Lung (tissue), 12 donors: ENCODE results near the gene RNU6-1. TPM values are rescaled to one million over a fixed set of nuclear protein-coding genes. Genes with fewer than 3 reads are reported as not detected.

Experiments used
- ATAC-seq: fragments of 200-7000 bp; cut with Tn5 transposase; one replicate; pipeline ENCODE4 v1.9.1; 2020; ENCODE audit warnings: moderate number of reproducible peaks; ENCODE audit not compliant: insufficient read depth, low FRiP score
- DNase-seq, 3 donors: peaks; one replicate each; pipeline ENCODE4 v3.0.0-alpha.2; 2013 to 2017
- H3K27ac ChIP-seq, 2 donors: one replicate each; pipeline ENCODE4 v1.5.1; 2013; ENCODE audit warnings: mild to moderate bottlenecking in 2 of 2, moderate library complexity in 2 of 2, control low read depth in 1 of 2, inconsistent platforms in 1 of 2, low read depth in 1 of 2, low read length in 1 of 2
- H3K27me3 ChIP-seq, 3 donors: one replicate each; pipeline ENCODE4 v1.5.1; 2013; ENCODE audit warnings: low read length in 2 of 3; ENCODE audit not compliant: control insufficient read depth in 3 of 3, insufficient read depth in 3 of 3
- H3K36me3 ChIP-seq, 4 donors: one replicate each; pipeline ENCODE4 v1.5.1; 2013; ENCODE audit warnings: low read length in 4 of 4, mild to moderate bottlenecking in 1 of 4, moderate library complexity in 1 of 4; ENCODE audit not compliant: control insufficient read depth in 4 of 4, insufficient read depth in 4 of 4
- H3K4me1 ChIP-seq, 5 donors: one replicate each; pipeline ENCODE4 v1.5.1; 2013; ENCODE audit warnings: low read length in 5 of 5, mild to moderate bottlenecking in 2 of 5, moderate library complexity in 1 of 5; ENCODE audit not compliant: control insufficient read depth in 5 of 5, insufficient read depth in 5 of 5
- H3K4me3 ChIP-seq: one replicate; pipeline ENCODE4 v1.5.1; 2013; ENCODE audit warnings: mild to moderate bottlenecking, control low read depth, moderate library complexity
- H3K9ac ChIP-seq, 2 donors: one replicate each; pipeline ENCODE4 v1.5.1; 2013; ENCODE audit warnings: low read length in 2 of 2, control low read depth in 1 of 2; ENCODE audit not compliant: insufficient read depth in 1 of 2
- H3K9me3 ChIP-seq, 4 donors: one replicate each; pipeline ENCODE4 v1.5.1; 2013; ENCODE audit warnings: low read length in 3 of 4, mild to moderate bottlenecking in 1 of 4, moderate library complexity in 1 of 4; ENCODE audit not compliant: control insufficient read depth in 4 of 4, insufficient read depth in 3 of 4
- WGBS, 2 donors: extraction: QIAGEN DNeasy Blood & Tissue Kit; methylation state at CpG; one replicate each; pipeline ENCODE4 v1.1.7; 2013; 5-methylcytosine and 5-hydroxymethylcytosine counted together
- polyA plus RNA-seq, 2 donors: library from polyadenylated mRNA; stranded (reverse); fragments of 200-250 nt; gene quantifications; one replicate each; pipeline ENCODE4 v1.2.1, GENCODE V29; 2013
- total RNA-seq, 2 donors: library from RNA; depleted of rRNA in 1 of 2; stranded (reverse); fragments of >200 nt in 1 of 2; gene quantifications; one replicate each; pipeline ENCODE4 v1.2.1, GENCODE V29; 2014 to 2021
- TF ChIP-seq, protein P1 (sequence below): IDR thresholded peaks from 2 replicates; pipeline ENCODE4 v1.5.1; 2012; ENCODE audit warnings: mild to moderate bottlenecking; ENCODE audit errors: control extremely low read depth, extremely low read depth
- donor health status: control.
- donor health status: control.
- donor health status: Bipolar disorder and iron deficiency.
- donor health status: healthy.
- donor health status: DM: yes; HTN: yes; CAD: no.

RNU6-1 gene
- total and polyA plus RNA-seq, 4 donors: not detected

DNA sequence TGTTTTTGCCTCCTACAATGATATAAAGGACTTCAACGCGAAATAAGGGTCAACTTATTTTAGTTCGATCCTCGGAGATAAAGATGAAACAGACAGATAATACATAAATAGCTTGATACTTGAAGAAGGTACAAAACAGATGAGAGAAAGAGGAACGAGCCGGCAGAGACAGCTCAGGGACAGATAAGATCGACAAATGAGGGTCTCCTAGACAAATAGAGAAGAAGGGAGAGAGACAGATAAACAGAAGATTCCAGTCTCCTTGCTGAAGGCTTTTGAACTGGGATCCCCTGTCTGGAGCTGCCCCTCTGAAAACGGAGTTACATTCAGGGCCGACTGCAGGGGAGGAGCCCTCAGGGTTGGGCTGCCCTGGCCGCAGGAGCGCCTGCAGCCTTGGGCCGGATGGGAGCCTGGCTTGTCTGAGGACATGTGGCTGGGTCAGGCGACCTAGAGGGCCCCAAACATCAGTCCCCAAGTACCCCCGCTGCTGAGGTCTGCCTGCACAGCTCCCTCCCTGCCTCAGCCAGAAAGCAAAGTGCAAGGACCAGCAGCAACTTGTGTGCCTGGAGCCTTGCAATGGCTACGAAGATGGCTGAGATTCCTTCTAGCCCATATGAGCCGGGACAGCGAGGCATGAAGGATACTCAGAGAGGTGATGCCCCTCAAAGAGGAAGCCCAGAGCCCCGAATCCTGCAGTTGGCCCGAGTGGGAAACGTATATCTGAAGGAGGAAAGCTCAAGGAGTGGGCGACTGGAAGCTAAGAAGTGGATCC, 15.5 kb downstream of the RNU6-1 start:
- Histone ChIP-seq H3K4me3 (no peak overlapping the region), H3K9ac (no peak overlapping the region), H3K27me3 (peaks cover 49 to 78% (median 70%) of the 10 kb centered on the region in 3 donors), H3K9me3 (peaks cover 0 to 16% (median 0%) of the 10 kb centered on the region in 4 donors), H3K4me1 (peaks cover 0 to 60% (median 14%) of the 10 kb centered on the region in 5 donors), H3K27ac (no peak overlapping the region), H3K36me3 (no peaks in the 10 kb centered on the region)
- WGBS, 2 donors: 8 to 9% methylated on average over 21 of the region's 21 CpGs
- no peak for ATAC-seq
- DNase-seq: no peak
- TF ChIP-seq, protein P1, sequence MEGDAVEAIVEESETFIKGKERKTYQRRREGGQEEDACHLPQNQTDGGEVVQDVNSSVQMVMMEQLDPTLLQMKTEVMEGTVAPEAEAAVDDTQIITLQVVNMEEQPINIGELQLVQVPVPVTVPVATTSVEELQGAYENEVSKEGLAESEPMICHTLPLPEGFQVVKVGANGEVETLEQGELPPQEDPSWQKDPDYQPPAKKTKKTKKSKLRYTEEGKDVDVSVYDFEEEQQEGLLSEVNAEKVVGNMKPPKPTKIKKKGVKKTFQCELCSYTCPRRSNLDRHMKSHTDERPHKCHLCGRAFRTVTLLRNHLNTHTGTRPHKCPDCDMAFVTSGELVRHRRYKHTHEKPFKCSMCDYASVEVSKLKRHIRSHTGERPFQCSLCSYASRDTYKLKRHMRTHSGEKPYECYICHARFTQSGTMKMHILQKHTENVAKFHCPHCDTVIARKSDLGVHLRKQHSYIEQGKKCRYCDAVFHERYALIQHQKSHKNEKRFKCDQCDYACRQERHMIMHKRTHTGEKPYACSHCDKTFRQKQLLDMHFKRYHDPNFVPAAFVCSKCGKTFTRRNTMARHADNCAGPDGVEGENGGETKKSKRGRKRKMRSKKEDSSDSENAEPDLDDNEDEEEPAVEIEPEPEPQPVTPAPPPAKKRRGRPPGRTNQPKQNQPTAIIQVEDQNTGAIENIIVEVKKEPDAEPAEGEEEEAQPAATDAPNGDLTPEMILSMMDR: no peak

DNA sequence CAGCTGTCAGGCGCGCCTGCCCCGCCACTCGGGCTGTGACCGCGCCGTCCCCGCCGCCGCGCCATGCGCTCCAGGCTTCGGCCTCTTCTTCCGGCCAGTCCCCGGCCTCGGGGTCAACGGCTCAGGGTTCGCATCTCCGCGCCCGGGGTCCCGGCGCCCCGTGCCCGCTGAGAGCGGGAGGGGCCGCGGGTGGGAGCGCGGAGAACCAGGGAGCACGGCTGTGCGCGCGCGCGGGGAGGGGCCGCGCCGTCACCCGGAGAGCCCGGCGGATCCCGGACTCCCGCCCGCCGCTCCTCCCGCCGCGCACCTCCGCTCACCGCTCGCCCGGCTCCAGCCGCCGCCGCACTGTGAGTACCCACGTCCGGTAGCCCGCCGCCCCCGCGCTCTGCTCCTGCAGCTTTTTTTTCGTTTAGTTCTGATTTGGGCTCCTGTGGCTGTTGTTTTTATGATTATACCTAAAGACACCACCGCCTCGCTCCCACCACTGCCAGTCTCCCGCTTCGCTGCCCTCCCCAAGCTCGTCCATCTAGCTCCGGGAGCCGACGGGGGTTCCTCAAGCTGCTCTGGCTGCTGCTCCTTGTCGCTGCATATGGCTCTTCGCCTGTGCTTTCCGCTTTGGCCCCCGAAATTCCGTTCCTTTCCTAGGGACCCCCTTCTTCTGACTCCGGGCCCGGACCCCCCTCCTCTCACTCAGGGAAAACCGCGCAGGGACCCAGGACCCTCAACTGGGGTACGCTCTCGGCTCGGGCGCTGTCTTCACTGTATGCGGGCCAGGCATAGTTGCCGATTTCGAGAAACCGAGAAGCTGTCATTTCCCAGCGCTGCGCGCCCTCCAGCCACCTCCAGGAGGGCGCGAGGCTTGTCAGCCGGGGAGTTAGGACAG, 16.3 kb downstream of the RNU6-1 start:
- H3K9ac ChIP-seq: no peak overlapping the region
- no peak for ATAC-seq
- H3K4me3 ChIP-seq: no peak overlapping the region
- H3K36me3 ChIP-seq: no peaks in the 10 kb centered on the region
- peaks cover 0 to 16% (median 0%) of the 10 kb centered on the region in 4 donors for H3K9me3 ChIP-seq
- H3K27ac ChIP-seq: no peak overlapping the region
- no peak for DNase-seq
- H3K4me1 ChIP-seq: peaks cover 0 to 52% (median 8%) of the 10 kb centered on the region in 5 donors
- peaks cover 46 to 77% (median 68%) of the 10 kb centered on the region in 3 donors for H3K27me3 ChIP-seq
- whole genome bisulfite sequencing, 2 donors: 2 to 3% methylated on average over 66 to 94 of the region's 94 CpGs
- TF ChIP-seq, protein P1: no peak

DNA sequence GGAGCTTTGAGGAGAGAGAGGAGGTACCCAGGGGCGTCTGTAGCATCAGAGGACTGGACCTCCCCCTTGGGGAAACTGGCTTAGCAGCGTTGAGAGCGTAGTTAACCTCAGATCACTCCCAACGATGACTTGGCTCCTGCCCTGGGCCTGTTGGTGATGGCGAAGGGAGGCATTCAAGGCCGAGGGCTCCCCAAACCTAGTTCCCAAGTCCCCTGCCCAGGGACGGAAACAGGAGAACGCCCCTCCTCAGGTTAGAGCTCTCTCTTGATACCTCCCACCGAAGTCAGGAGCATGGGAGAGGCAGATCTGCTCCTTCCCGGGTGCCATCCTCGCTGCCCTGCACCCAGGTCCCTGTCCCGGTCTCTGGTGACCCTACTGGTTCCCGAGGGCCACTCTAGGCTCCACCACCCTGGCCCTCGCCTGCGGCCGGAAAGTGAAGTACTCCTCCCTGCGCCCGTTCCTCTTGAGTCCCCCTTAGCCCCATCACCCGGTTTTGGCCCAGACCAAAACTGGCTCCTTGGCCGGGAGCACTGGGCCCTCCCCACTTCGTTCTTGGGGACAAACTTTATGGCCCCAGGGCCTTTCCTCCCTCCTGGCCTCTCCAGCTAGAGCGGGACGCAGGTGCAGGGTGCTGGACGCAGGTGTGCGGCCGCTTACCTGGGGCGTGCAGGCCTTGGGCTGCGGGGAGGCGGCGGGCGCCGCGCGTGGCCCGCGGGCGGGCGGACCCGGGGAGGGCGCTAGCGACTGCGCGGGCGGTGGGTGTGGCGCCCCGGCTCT, 17.1 kb downstream of the RNU6-1 start:
- Histone ChIP-seq H3K4me3 (no peak overlapping the region), H3K4me1 (peaks cover 0 to 44% (median 8%) of the 10 kb centered on the region in 5 donors), H3K27me3 (peaks cover 46 to 77% (median 72%) of the 10 kb centered on the region in 3 donors), H3K27ac (no peak overlapping the region), H3K9ac (no peak overlapping the region), H3K9me3 (peaks cover 0 to 16% (median 0%) of the 10 kb centered on the region in 4 donors), H3K36me3 (no peaks in the 10 kb centered on the region)
- TF ChIP-seq, protein P1: no peak
- 4% methylated on average over 26 to 46 of the region's 46 CpGs for WGBS, 2 donors
- ATAC-seq (no peak), DNase-seq (no peak)
